Measurements from ENCODE around the gene MYO10.

- TF ChIP-seq CTCF (IDR thresholded peaks at IDR 0.05 in 4 of 5, conservative IDR thresholded peaks at IDR 0.05 in 1 of 5) = no peak
- TF ChIP-seq POLR2A (IDR thresholded peaks at IDR 0.05) = no peak
Measured at GRCh38 chr5:16929347-16929746, 6.7 kb downstream of the MYO10 start.
